Activated CD8-positive, alpha-beta memory T cell treated with anti-CD3 and anti-CD28 coated beads, Interleukin-2, amount 10 ng/mL, durations not matched to agents 7 days and 5 days (primary cell): Measurements from ENCODE around the gene CCND1. TPM values are rescaled to one million over a fixed set of nuclear protein-coding genes. Genes with fewer than 3 reads are reported as not detected.
"Not testable (repeated sequence)": the region's sequence is repeated elsewhere in the genome, so short reads cannot be mapped to it uniquely, and the experiment has no call there.

Source experiments
- ATAC-seq: fragments of 150-1000 bp; cut with Tn5 transposase; one replicate; pipeline ENCODE4 v1.10.0; 2021; ENCODE audit warnings: moderate library complexity
- CTCF ChIA-PET: fragments of 350-600 bp; sonication (Branson Sonifier 250); formaldehyde crosslinking; loops from one replicate; lab custom pipeline; 2021; ENCODE audit warnings: antibody characterized with exemption; lab: Charles Lee
- DNase-seq: peaks from one replicate; pipeline ENCODE4 v3.0.0-alpha.2; 2020
- H3K27ac Mint-ChIP-seq: one replicate; pipeline ENCODE4 v1.8.0; 2021; ENCODE audit warnings: mild to moderate bottlenecking, mixed read lengths
- H3K27me3 Mint-ChIP-seq: one replicate; pipeline ENCODE4 v1.8.0; 2021; ENCODE audit warnings: mixed read lengths
- H3K36me3 Mint-ChIP-seq: one replicate; pipeline ENCODE4 v1.8.0; 2021; ENCODE audit warnings: mild to moderate bottlenecking, mixed read lengths
- H3K4me1 Mint-ChIP-seq: one replicate; pipeline ENCODE4 v1.8.0; 2021; ENCODE audit warnings: mixed read lengths
- H3K4me3 Mint-ChIP-seq: one replicate; pipeline ENCODE4 v1.8.0; 2021; ENCODE audit warnings: mild to moderate bottlenecking, moderate library complexity, mixed read lengths
- H3K9me3 Mint-ChIP-seq: one replicate; pipeline ENCODE4 v1.8.0; 2022; ENCODE audit warnings: low read depth, mixed read lengths
- total RNA-seq, 2 experiments: library from RNA; stranded (reverse); gene quantifications; one replicate each; pipeline ENCODE4 v1.2.3, GENCODE V29; 2021

Gene CCND1
- total RNA-seq, 2 experiments from 2014 or later, result 1.7 TPM; not detected in 1

- no peaks in the 10 kb centered on the region for H3K36me3 Mint-ChIP-seq
- H3K27ac Mint-ChIP-seq, result no peak overlapping the region
- CTCF ChIA-PET, result no interaction called here
- no peaks in the 10 kb centered on the region for H3K9me3 Mint-ChIP-seq
- H3K4me3 Mint-ChIP-seq, result no peak overlapping the region
- ATAC-seq (no peak), DNase-seq (no peak)
- no peaks in the 10 kb centered on the region for H3K4me1 Mint-ChIP-seq
- H3K27me3 Mint-ChIP-seq, result peaks cover 22% of the 10 kb centered on the region
Observed at GRCh38 chr11:69609351-69609750, 31.6 kb upstream of the CCND1 start.

GRCh38 chr11:69611548-69612526, 29.1 kb upstream of the CCND1 start:
- CTCF ChIA-PET, result no interaction called here
- Mint-ChIP-seq H3K4me1 (no peaks in the 10 kb centered on the region), H3K27me3 (peaks cover 15% of the 10 kb centered on the region), H3K4me3 (no peak overlapping the region), H3K9me3 (no peaks in the 10 kb centered on the region), H3K36me3 (no peaks in the 10 kb centered on the region), H3K27ac (no peak overlapping the region)
- DNase-seq (no peak), ATAC-seq (no peak)

DNA sequence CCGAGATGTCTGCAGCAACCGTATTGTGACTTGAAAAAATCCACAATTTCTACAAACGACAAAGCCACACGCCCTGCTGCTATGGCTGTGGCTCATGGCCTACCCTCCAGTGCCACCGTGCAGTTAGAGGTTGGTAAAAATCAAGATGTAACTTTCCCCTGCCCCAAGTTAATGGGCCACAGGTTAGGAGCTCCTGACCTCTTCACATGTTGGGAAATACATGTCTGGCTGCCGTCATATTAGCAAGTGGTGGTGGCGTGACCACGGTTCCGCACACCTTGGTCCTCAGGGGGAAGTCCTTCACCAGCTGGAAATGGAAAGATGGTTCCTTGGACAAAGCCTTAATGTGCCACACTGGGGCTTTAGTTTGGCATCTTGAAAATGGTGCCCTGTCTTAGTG, 27.4 kb upstream of the CCND1 start:
- DNase-seq (no peak), ATAC-seq (no peak)
- H3K27me3 Mint-ChIP-seq, result peaks cover 7% of the 10 kb centered on the region
- no peaks in the 10 kb centered on the region for H3K9me3 Mint-ChIP-seq
- no peaks in the 10 kb centered on the region for H3K4me1 Mint-ChIP-seq
- CTCF ChIA-PET, result no interaction called here
- no peak overlapping the region for H3K27ac Mint-ChIP-seq
- no peaks in the 10 kb centered on the region for H3K36me3 Mint-ChIP-seq
- no peak overlapping the region for H3K4me3 Mint-ChIP-seq

GRCh38 chr11:69614085-69614484, 26.9 kb upstream of the CCND1 start:
- Mint-ChIP-seq H3K9me3 (no peaks in the 10 kb centered on the region), H3K27ac (no peak overlapping the region), H3K4me3 (no peak overlapping the region), H3K27me3 (peaks cover 3% of the 10 kb centered on the region), H3K4me1 (no peaks in the 10 kb centered on the region), H3K36me3 (no peaks in the 10 kb centered on the region)
- ATAC-seq, result no peak
- CTCF ChIA-PET, result no interaction called here
- no peak for DNase-seq

GRCh38 chr11:69615545-69616278, 25.2 kb upstream of the CCND1 start:
- CTCF ChIA-PET, result no interaction called here
- Mint-ChIP-seq H3K36me3 (no peaks in the 10 kb centered on the region), H3K27ac (no peak overlapping the region), H3K9me3 (no peaks in the 10 kb centered on the region), H3K4me3 (no peak overlapping the region), H3K27me3 (peaks cover 7% of the 10 kb centered on the region), H3K4me1 (no peaks in the 10 kb centered on the region)
- ATAC-seq, result no peak
- no peak for DNase-seq

- Mint-ChIP-seq H3K27me3 (peaks cover 7% of the 10 kb centered on the region), H3K4me1 (no peaks in the 10 kb centered on the region), H3K36me3 (no peaks in the 10 kb centered on the region), H3K4me3 (no peak overlapping the region), H3K9me3 (no peaks in the 10 kb centered on the region), H3K27ac (no peak overlapping the region)
- CTCF ChIA-PET, result no interaction called here
- ATAC-seq (no peak), DNase-seq (no peak)
Observed at GRCh38 chr11:69617220-69617619, 23.7 kb upstream of the CCND1 start.

DNA sequence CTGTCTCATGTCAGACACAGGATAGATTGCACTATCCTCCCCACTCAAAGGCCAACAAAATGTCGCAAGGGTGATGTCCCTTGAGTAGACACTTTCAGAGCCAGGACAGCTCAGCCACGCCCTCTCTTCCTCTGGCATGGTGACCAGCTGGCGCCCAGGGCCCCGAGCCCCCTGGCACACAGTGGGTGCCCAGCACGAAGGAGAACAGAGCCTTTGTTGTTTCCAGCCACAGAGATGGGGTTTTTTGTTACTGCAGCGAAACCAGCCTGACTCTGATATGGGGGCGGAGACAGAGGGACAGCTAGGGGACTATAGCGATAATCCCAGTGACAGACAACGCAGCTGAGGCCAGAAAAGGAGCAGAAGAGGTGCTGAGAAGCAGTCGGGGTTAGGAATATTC, 23.3 kb upstream of the CCND1 start:
- Mint-ChIP-seq H3K4me3 (no peak overlapping the region), H3K27me3 (peaks cover 9% of the 10 kb centered on the region), H3K27ac (no peak overlapping the region), H3K4me1 (no peaks in the 10 kb centered on the region), H3K9me3 (no peaks in the 10 kb centered on the region), H3K36me3 (no peaks in the 10 kb centered on the region)
- DNase-seq (no peak), ATAC-seq (no peak)
- CTCF ChIA-PET, result no interaction called here

DNA sequence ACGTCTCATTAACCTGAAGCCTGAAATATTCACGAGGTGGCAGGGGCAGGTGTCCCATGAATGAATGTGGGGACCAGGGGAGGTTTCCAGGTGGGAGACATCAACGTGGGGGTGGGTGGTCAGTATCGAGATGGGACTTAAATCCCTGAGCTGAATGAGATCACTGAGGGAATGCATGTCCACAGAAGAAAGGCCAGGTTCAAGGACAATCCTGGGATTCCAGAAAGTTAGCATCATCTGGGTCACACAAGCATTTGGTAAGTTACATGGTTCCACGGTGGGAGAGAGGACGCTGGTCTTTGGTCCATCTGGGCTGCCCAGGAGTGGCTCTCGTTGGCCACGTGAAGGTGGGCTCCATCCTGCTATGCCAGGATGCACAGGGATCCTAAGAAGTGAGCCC, 22.7 kb upstream of the CCND1 start:
- no peak for DNase-seq
- peaks cover 10% of the 10 kb centered on the region for H3K27me3 Mint-ChIP-seq
- no peak for ATAC-seq
- H3K4me3 Mint-ChIP-seq, result no peak overlapping the region
- H3K27ac Mint-ChIP-seq, result no peak overlapping the region
- H3K9me3 Mint-ChIP-seq, result no peaks in the 10 kb centered on the region
- no peaks in the 10 kb centered on the region for H3K4me1 Mint-ChIP-seq
- H3K36me3 Mint-ChIP-seq, result no peaks in the 10 kb centered on the region
- CTCF ChIA-PET, result no interaction called here

DNA sequence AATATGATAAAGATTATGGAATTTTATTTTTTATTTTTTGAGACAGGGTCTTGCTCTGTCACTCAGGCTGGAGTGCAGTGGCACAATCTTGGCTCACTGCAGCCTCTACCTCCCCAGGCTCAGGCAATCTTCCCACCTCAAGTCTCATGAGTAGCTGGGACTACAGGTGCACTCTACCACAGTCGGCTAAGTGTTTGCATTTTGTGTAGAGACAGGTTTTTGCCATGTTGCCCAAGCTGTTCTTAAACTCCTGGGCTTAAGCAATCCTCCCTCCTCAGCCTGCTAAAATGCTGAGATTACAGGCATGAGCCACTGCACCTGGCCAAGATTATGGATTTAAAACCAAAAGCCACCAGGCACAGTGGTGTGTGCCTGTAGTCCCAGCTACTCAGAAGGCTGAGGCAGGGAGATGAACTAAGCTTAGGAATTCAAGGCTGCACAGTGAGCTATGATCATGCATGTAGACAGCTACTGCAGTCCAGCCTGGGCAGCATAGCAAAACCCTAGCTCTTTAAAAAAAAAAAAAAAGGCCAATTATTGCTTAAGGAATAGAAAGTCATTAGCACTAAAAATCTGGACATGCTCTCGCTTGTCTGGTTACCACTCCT, 20.2 kb upstream of the CCND1 start:
- H3K27me3 Mint-ChIP-seq, result peaks cover 23% of the 10 kb centered on the region
- no peaks in the 10 kb centered on the region for H3K9me3 Mint-ChIP-seq
- ATAC-seq (no peak), DNase-seq (no peak)
- H3K27ac Mint-ChIP-seq, result no peak overlapping the region
- no peaks in the 10 kb centered on the region for H3K4me1 Mint-ChIP-seq
- CTCF ChIA-PET, result no interaction called here
- H3K4me3 Mint-ChIP-seq, result no peak overlapping the region
- no peaks in the 10 kb centered on the region for H3K36me3 Mint-ChIP-seq

- H3K4me1 Mint-ChIP-seq, H3K4me3 Mint-ChIP-seq, H3K36me3 Mint-ChIP-seq, H3K9me3 Mint-ChIP-seq, DNase-seq, ATAC-seq, H3K27ac Mint-ChIP-seq, CTCF ChIA-PET: not testable (repeated sequence)
- H3K27me3 Mint-ChIP-seq, result peaks cover 24% of the 10 kb centered on the region
Observed at GRCh38 chr11:69622097-69622681, 18.8 kb upstream of the CCND1 start.

- Mint-ChIP-seq H3K4me3 (no peak overlapping the region), H3K27ac (no peak overlapping the region), H3K9me3 (no peaks in the 10 kb centered on the region), H3K36me3 (no peaks in the 10 kb centered on the region), H3K4me1 (no peaks in the 10 kb centered on the region), H3K27me3 (peaks cover 23% of the 10 kb centered on the region)
- CTCF ChIA-PET, result no interaction called here
- no peak for DNase-seq
- no peak for ATAC-seq
Observed at GRCh38 chr11:69624293-69624692, 16.7 kb upstream of the CCND1 start.

DNA sequence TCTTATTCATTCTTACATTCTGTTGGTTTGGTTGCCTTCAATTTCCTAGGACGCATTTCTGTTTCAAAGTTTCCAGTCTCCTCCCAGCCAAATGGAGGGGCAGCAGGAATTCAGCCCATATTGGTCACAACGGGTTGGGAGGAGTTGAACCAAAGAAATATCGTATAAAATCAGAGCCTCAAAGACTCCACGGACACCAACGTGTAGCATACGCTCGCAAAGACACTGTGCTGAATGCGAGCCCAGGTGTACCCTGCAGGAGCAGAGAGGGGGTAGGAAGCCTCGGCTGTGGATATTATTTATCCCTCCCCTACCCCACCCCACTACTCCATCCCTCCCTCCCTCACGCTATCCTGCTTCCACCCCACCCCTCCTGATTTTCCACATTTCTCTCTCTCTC, 15.5 kb upstream of the CCND1 start:
- Mint-ChIP-seq H3K9me3 (no peaks in the 10 kb centered on the region), H3K4me1 (no peaks in the 10 kb centered on the region), H3K27me3 (peaks cover 22% of the 10 kb centered on the region), H3K36me3 (no peaks in the 10 kb centered on the region), H3K4me3 (no peak overlapping the region), H3K27ac (no peak overlapping the region)
- ATAC-seq (no peak), DNase-seq (no peak)
- CTCF ChIA-PET, result no interaction called here

DNA sequence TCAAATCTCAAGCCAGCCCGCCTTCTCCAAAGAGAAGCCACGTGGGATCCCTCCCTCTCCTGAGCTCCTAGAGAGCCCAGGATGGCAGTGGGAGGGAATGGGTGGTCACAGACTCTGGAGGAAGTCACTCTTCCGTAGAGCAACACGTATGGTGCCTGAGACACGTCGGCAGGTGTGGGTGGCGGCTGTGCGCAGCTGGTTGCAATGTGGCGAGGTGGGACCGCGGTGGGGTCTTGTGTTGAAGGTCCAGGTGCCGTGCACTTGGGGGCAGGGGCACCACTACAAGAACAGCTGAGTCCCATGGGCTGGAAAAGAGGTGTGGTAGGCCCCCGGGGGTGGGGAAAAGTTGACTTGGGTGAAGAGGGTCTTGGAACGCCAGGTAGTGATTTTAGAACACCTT, 13.4 kb upstream of the CCND1 start:
- no peaks in the 10 kb centered on the region for H3K9me3 Mint-ChIP-seq
- H3K27me3 Mint-ChIP-seq, result peaks cover 29% of the 10 kb centered on the region
- H3K4me3 Mint-ChIP-seq, result no peak overlapping the region
- H3K36me3 Mint-ChIP-seq, result no peaks in the 10 kb centered on the region
- no peak overlapping the region for H3K27ac Mint-ChIP-seq
- CTCF ChIA-PET, result interaction anchor here (2.4 kb wide), 1 partner anchor 15 kb away, joined by 7 read pairs; no protein-coding TSS in a partner anchor
- no peak for DNase-seq
- no peak for ATAC-seq
- no peaks in the 10 kb centered on the region for H3K4me1 Mint-ChIP-seq
